ENCODE measurements around the gene KCNQ5. TPM values are rescaled to one million over a fixed set of nuclear protein-coding genes. Genes with fewer than 3 reads are reported as not detected.

Gene KCNQ5
- total RNA-seq, 1 donor from 2014 or later = 0.39 TPM

DNA sequence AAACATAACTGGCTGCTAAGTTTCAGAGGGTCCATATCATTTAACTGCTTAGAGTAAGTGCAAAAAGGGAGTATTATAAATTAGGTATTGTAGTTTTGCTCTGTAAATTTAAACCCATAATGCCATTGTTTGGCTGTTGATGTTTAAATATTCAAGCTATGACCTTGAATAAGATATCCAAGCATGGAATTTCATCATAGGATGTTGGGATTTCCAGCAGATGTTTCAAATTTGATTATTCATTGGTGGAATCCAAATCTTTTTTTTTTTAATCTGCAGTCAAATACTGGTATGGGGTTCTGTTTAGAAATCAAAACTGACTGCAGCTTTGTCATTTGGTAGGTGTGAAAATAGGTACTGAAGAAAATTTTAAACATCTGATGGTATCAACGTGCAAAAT lies 442.4 kb downstream of the KCNQ5 start:
- no peak for DNase-seq

GRCh38 chr6:73073238-73073637 lies 451.4 kb downstream of the KCNQ5 start:
- no peak for DNase-seq

- DNase-seq = no peak
Measured at GRCh38 chr6:73074175-73074574, 452.3 kb downstream of the KCNQ5 start.

- no peak for DNase-seq
Measured at GRCh38 chr6:73076211-73076954, 454.5 kb downstream of the KCNQ5 start.

DNA sequence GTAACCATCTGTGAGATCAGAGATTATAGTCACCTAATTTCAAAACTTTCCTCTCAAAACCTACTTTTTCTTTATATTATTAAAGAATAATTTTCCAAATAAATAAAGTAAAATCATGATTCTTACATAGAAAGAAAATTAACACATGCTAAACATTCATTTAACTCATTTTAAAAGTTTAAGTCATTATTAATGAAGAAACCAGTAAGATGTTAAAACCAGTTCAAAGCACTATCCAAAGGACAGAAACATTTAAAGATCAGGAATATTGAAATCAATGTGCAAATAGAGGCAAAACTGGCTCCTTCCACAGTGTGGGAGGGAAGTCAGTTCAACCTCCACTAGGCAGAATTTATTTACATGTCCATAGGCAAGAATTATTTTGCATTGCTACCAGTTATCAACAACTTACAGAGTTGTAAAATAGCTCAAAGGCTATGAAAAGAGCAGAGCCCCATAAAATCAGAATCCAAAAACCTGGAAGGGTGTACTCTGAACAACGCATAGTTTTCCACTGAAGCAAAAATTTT lies 456.5 kb downstream of the KCNQ5 start:
- DNase-seq = no peak

DNA sequence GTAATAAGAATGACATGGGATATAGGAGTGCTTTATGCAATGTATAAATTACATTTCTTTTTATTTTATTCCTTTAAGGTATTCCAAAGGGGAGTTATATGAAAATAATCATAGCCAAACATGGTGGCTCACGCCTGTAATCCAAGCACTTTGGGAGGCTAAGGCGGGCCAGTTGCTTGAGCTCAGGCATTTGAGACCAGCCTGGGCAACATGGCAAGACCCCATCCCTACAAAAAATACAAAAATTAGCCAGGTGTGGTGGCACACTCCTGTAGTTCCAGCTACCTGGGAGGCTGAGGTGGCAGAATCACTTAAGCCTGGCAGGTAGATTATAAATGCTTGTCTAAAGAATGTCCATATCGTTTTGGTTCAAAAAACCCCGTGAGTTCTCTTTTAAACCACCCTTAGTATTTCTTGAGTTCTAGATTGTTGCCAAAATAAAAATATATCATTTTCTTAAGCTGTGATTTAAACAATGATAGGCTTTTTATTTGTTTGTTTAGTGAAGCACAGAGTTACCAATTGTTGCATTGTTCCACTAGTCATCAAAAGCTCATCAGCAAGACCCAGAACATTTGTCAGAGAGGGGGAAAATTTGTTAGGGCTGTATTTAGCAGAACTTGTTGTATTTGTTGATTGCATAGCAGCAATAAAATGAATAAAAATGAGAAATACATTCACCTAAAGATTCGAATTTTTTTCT lies 457.2 kb downstream of the KCNQ5 start:
- DNase-seq = no peak

GRCh38 chr6:73079611-73079955 lies 457.7 kb downstream of the KCNQ5 start:
- DNase-seq = no peak

DNA sequence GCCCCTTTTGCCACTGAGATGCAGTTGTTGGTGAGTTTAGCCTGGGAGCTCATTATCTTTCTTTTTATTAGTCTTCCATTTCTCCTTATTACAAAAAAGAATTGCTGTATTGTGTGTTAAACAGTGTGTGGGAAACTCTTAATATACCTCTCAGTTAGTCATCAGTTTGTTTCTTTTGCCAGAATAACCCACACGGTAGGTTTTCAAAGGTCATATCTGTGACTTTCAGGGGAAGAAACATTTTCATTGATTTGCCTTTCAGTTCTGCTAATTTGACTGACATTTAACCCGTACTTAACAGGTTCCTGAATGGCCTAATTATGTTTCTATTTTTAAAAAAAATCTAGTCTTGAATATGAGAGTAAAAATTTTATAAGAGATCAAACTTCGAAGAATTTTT lies 458.1 kb downstream of the KCNQ5 start:
- DNase-seq = no peak

GRCh38 chr6:73081955-73082354 lies 460.1 kb downstream of the KCNQ5 start:
- DNase-seq = no peak

DNA sequence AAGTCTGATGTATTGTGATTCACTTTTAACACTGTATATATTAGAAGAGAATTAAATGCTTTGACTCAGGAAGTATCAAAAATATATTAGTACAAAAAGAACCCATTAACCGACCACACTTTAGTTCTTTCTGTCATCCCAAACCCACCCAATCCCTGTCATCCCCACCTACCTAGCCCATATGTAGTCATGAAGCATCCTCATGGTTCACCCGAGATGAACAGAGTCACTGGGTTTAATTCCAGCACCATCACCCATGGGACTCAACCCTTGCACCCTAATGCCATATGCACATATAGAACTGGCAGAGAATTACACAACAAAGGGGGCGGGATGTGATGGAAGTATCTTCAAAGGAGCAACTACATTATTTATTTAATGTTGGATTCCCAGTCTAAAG lies 462.0 kb downstream of the KCNQ5 start:
- no peak for DNase-seq

DNA sequence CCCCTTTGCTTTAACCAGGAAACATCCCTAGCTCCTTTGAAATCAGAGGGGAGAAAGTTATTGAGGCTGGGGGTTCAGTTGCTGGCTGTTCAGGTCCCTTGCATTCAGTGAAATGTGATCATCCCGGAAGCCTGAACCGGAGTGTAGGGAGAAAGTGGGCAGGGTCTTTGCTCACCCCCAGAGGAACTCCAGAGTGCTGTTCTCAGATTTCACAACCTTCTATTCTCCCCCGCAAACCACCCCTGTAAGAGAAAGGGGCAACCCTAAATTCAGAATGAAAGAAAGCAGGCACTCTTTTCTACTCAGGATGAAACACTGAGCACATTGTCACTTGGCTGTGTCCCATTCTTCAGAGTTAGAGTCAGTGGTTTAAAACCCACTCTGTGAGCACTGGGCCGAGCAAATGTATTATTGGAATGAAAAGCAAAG lies 463.6 kb downstream of the KCNQ5 start:
- DNase-seq = no peak

DNA sequence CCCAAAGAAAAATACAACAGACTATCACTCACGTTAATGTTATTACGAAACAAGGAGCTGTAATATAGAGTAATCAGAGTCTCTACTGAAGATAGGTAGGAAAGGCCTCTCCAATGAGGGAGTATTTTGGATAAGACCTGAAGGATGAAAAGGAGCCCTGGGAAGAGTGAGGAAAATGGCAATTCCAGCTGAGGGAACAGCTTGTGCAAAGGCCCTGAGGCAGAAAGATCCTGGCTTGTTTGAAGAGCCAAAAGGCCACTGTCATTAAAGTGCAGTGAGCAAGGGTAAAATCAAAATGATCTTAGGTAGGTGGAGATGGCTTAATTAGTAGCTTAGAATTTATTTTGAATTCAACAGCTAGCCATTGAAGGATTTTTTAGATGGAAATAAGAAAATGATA lies 464.9 kb downstream of the KCNQ5 start:
- no peak for DNase-seq

GRCh38 chr6:73088138-73088813 lies 466.4 kb downstream of the KCNQ5 start:
- DNase-seq = no peak

DNA sequence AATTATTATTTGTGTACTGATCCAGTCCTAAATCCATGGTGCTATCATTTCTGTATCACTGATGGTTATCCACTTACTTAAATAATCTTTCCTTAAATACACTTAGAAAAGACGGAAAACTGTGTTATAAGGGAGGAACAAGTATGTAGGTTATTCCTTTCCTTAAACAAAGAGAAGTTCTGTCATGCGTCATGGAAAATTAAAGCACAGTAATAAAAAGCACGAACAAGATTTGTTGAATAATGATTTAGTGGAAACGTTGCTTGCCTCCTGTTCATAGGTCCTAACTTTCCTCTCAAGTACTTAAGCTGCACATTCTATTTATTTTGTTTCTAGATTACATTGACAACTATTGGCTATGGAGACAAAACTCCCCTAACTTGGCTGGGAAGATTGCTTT lies 483.1 kb downstream of the KCNQ5 start:
- DNase-seq = no peak

DNA sequence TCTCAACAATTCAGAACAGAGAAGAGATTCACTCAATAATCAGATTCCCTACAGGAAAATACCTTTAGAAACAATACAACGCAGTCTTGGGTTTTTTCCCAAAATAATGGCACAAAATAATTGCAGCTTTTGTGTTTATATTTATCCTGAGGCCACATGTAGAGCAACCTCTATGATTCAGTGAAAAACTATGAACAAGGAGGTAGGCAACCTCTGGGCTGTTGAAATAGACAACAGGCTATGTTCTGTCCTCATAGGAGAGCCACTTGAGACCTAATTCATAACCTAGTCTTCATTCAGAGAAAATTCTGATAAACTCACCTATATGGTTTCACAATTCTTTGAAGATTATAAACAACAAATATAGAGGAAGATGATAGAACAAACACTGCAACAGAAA lies 485.2 kb downstream of the KCNQ5 start:
- no peak for DNase-seq

DNA sequence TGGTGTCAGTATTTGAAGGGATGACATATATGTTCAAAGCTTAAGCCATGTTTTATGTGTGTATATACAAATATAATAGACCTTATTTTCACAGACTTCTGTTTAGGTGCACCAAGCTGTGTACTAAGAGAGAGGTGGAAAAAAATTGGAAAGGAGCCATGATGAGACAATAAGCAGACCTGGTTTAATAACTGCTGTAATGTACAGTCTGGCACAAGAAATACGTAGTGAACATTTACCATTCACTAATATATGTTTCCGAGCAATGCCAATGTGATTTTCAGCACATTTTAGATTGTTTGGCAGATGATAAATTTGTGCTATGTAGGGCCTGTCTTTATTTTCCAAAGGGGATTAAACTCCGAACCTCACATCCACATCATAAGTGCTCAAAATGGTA lies 487.1 kb downstream of the KCNQ5 start:
- DNase-seq = no peak

DNA sequence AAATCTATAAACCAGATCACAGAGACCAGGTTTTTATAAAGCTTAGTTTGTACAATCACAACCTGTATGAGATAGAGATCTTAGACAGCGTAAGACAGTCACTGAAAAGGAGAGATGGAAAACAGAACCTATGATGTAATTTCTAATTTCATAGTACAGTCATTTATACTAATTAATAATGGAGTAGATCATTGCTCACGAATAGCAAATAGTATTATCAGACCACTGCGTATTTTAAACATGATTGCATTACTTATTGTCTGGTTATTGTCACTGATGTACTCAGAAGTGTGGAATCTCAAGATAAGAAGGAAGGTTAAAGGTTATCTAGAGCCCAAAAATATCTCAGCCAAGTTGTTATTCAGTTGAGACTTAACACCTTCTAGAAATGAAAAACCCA lies 487.8 kb downstream of the KCNQ5 start:
- no peak for DNase-seq

DNA sequence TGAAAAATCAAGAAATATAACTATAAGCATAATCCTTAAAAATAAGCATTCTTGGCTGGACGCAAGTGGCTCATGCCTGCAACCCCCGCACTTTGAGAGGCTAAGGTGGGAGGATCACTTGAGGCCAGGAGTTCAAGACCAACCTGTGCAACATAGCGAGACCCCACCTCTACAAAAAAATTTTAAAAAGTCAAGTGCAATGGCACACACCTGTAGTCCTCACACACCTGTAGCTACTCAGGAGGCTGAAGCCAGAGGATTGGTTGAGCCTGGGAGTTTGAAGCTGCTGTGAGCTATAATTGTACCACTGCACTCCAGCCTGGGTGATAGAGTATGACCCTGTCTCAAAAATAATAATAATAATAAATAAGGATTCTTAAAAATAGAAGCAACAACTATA lies 494.5 kb downstream of the KCNQ5 start:
- no peak for DNase-seq

GRCh38 chr6:73121421-73121993 lies 499.6 kb downstream of the KCNQ5 start:
- no peak for DNase-seq

DNA sequence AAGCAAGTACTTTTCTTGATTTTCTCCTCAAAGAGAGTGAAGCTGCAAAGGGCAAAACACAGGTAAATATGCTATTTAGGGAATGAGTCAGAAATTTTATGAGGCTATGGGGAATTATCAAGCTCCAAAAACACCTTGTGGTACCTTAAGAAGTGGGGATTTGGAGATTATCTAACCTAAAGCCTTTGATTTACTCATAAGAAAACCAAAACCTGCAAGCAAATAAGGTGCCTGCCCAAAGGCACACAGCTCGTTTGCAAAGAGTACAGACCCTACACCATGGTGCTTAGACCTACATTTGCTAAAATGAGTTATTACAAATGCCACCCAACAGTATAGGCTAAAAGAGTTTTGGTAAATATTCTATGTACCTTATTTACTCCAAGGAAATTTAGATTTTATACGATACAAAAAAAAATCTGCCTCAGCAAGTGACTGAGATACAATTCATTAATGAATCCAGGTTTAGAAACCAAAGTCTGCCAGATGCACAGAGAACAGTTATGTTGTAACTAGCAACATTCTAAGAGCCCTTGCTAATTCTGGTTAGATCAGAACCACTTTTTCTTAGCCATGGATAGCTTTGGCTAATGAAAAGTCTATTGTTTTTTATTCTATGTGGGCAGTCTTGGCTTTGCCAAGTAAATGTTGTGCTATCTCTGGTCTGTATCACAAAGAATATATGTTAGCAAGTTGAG lies 501.9 kb downstream of the KCNQ5 start:
- no peak for DNase-seq

DNA sequence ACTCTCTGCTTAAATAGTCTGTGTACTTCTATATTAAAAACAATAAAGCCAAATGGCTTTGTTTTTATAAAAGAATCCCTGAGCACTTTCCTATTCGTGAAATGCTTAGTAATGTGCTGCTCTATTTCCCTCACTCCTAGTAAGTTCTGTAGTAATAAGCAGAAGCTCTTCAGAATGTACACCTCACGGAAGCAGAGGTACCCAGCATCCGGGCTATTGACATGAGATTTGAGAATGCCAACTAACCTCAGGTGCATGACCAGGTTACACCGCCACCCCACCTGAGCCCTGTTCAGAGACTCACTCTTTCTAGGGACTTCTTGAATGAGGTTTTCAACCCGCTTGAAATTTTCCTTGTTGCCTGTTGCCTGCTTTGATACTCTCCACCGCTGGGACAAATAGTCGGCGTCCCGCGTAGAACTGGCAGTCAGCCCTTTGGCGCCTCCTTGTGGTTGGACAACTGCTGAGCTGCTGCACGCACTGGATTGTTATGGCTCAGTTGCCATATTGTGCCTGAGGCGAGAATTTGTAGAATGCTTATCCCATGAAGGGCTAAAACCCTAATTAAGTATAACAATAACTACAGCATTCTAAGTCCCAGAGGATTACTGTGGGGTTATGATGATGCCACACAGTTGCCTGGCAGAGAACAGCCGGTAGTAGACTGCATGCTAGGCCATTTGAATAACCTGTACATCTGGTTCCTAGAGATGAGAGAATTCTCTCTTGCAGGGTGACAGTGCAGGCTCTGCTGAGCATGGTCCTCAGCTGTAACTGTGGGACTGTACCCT lies 508.0 kb downstream of the KCNQ5 start:
- DNase-seq = peak; percentile 71

- no peak for DNase-seq
Measured at GRCh38 chr6:73131706-73132105, 509.8 kb downstream of the KCNQ5 start.

All from skin of body (tissue), 2 donors.